GM12873 (cell line): ENCODE measurements around the gene TUBGCP5.

Experiments
- CTCF ChIP-seq: IDR thresholded peaks from 2 replicates; pipeline ENCODE4 v1.5.1; 2012; ENCODE audit warnings: low read depth, mild to moderate bottlenecking, moderate library complexity, low read length, control low read depth; ENCODE audit not compliant: insufficient read depth; ENCODE audit errors: missing control alignments

The TUBGCP5 gene

GRCh38 chr15:22956978-22957260 is 82.5 kb downstream of the TUBGCP5 start:
- no peak for TF ChIP-seq CTCF

- TF ChIP-seq CTCF, result no peak
These were observed 83.0 kb downstream of the TUBGCP5 start for GRCh38 chr15:22956257-22956977.

GRCh38 chr15:22955544-22956119 is 83.7 kb downstream of the TUBGCP5 start:
- no peak for TF ChIP-seq CTCF

GRCh38 chr15:22954798-22955543 is 84.4 kb downstream of the TUBGCP5 start:
- TF ChIP-seq CTCF, result no peak

- no peak for TF ChIP-seq CTCF
These were observed 85.0 kb downstream of the TUBGCP5 start for GRCh38 chr15:22954326-22954725.

GRCh38 chr15:22952796-22953579 is 86.4 kb downstream of the TUBGCP5 start:
- no peak for TF ChIP-seq CTCF
